ENCODE results near the gene EVI5. TPM values are rescaled to one million over a fixed set of nuclear protein-coding genes. Genes with fewer than 3 reads are reported as not detected.

The EVI5 gene
- total RNA-seq, 1 donor from 2014 or later, result 17.4 TPM

DNA sequence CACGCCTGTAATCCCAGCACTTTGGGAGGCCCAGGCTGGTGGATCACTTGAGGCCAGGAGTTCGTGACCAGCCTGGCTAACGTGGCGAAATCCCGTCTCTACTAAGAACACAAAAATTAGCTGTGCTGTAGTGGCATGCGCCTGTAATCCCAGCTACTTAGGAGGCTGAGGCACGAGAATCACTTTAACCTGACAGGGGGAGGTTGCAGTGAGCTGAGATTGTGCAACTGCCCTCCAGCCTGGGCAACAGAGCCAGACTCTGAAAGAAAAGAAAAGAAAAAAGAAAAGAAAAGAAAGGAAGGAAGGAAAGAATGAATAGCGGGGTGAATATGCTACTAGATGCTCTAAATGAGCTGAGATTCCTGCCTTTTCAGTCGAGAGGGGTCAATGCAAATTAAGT lies 305.3 kb downstream of the EVI5 start:
- no peak for DNase-seq (ENCODE audit: low read depth)
- TF ChIP-seq, protein P1, sequence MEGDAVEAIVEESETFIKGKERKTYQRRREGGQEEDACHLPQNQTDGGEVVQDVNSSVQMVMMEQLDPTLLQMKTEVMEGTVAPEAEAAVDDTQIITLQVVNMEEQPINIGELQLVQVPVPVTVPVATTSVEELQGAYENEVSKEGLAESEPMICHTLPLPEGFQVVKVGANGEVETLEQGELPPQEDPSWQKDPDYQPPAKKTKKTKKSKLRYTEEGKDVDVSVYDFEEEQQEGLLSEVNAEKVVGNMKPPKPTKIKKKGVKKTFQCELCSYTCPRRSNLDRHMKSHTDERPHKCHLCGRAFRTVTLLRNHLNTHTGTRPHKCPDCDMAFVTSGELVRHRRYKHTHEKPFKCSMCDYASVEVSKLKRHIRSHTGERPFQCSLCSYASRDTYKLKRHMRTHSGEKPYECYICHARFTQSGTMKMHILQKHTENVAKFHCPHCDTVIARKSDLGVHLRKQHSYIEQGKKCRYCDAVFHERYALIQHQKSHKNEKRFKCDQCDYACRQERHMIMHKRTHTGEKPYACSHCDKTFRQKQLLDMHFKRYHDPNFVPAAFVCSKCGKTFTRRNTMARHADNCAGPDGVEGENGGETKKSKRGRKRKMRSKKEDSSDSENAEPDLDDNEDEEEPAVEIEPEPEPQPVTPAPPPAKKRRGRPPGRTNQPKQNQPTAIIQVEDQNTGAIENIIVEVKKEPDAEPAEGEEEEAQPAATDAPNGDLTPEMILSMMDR (IDR thresholded peaks at IDR 0.05; ENCODE audit: insufficient read depth, low read length, poor library complexity, severe bottlenecking), result no peak
- peaks cover 75% of the 10 kb centered on the region for H3K27me3 ChIP-seq (ENCODE audit: control insufficient read depth, insufficient read depth, low read length)
- H3K36me3 ChIP-seq (ENCODE audit: control insufficient read depth, insufficient read depth, low read length), result no peaks in the 10 kb centered on the region
- no peak overlapping the region for H3K4me3 ChIP-seq (ENCODE audit: low read depth, low read length)

DNA sequence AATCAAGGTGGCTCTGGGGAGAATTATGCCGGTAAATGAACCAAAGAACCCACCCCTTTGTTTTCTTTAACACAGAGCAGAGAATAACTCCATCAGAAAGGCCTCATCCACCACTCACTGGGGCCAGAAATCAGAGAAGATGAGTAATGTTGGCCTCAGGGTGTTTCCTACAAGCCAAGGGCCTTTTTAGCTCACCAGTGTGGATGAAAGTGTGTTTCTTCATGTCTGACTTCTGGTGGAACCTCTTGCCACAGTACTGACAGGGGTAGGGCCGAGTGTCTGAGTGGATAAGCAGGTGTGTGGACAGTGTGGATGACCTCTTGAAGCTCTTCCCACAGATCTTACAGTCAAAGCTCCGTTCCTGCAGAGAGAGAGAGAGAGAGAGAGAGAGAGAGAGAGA lies 306.5 kb downstream of the EVI5 start:
- peaks cover 67% of the 10 kb centered on the region for H3K27me3 ChIP-seq (ENCODE audit: control insufficient read depth, insufficient read depth, low read length)
- no peaks in the 10 kb centered on the region for H3K36me3 ChIP-seq (ENCODE audit: control insufficient read depth, insufficient read depth, low read length)
- H3K4me3 ChIP-seq (ENCODE audit: low read depth, low read length), result no peak overlapping the region
- TF ChIP-seq, protein P1 (IDR thresholded peaks at IDR 0.05; ENCODE audit: insufficient read depth, low read length, poor library complexity, severe bottlenecking), result no peak
- DNase-seq (ENCODE audit: low read depth), result no peak

DNA sequence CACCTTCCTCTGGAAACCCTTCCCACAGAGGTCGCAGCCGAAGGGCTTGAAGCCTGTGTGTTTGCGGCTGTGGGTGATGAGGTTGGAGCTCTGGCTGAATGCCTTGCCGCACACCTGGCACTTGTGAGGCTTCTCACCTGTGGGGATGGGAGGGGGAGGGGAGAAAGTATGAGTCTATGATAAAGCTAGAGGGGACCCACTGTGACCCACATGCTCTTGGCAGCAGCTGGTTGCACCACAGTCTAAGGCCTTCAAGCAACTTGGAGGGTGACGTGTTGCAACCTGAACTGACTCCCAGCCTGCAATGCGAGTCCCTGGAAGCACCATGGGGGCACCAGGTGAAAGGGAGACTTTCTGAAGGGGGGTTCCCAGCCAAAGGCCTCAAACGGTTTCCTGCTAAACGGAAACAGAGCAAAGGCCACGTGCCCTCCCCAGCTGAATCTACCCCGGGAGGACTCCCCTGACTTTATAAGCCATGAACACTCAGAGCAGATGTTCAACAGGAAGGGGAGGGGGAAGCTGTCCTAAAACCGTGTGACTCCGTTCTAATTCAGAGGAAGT lies 308.8 kb downstream of the EVI5 start:
- peaks cover 49% of the 10 kb centered on the region for H3K27me3 ChIP-seq (ENCODE audit: control insufficient read depth, insufficient read depth, low read length)
- no peak overlapping the region for H3K4me3 ChIP-seq (ENCODE audit: low read depth, low read length)
- no peaks in the 10 kb centered on the region for H3K36me3 ChIP-seq (ENCODE audit: control insufficient read depth, insufficient read depth, low read length)
- TF ChIP-seq, protein P1 (IDR thresholded peaks at IDR 0.05; ENCODE audit: insufficient read depth, low read length, poor library complexity, severe bottlenecking), result no peak
- no peak for DNase-seq (ENCODE audit: low read depth)

DNA sequence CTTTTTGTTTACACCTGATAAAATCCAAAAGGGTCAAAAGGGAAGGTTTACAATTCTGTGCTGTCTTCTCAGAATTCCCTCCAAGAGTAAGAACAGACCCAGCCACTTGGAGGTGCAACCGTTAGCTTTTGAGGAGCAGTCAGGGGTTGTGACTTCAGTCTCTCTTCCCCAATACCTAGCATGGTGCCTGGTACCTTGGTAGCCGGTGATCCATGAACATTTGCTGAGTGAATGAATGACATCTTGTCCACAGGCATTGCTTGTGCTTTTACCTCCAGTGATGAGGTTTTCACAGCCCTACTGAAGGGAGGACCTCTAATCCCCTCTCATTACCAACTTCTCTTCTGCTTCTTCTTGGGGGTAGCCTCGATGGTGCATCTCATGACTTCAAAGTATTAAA lies 309.9 kb downstream of the EVI5 start:
- no peaks in the 10 kb centered on the region for H3K36me3 ChIP-seq (ENCODE audit: control insufficient read depth, insufficient read depth, low read length)
- H3K4me3 ChIP-seq (ENCODE audit: low read depth, low read length), result no peak overlapping the region
- peaks cover 38% of the 10 kb centered on the region for H3K27me3 ChIP-seq (ENCODE audit: control insufficient read depth, insufficient read depth, low read length)
- no peak for DNase-seq (ENCODE audit: low read depth)
- TF ChIP-seq, protein P1 (IDR thresholded peaks at IDR 0.05; ENCODE audit: insufficient read depth, low read length, poor library complexity, severe bottlenecking), result no peak

DNA sequence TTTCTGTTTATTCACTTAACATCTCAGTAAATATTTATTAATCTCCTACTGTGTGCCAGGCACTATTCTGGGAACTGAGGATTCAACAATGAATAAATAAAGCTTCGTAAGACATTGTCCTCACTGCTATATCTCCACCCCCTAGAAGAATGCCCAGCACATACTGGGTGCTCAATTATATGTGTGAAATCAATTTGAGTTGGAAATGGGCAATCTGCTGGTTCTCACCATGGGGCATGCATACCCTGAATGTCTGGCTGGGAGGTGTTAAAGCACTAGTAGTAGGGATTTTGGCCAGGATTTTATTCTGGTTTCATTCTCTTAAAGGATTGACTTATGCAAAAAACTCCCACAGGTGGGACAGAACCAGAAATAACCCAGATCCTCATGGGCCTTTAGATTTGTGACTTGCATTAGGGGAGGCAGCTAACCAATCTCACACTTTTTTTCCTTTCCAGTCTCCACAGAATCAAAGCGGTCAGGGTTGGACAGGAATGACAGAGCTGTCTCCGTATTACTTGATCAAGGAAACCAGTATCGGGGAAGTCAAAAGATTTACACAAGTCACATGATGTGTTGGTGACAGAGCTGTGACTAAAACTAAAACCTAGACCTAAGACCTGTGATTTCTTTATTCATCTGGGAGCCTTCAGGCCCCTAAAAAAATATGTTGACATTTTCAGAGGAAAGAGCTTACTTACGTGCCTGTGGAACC lies 311.0 kb downstream of the EVI5 start:
- Histone ChIP-seq H3K4me3 (ENCODE audit: low read depth, low read length) (no peak overlapping the region), H3K36me3 (ENCODE audit: control insufficient read depth, insufficient read depth, low read length) (no peaks in the 10 kb centered on the region), H3K27me3 (ENCODE audit: control insufficient read depth, insufficient read depth, low read length) (peaks cover 27% of the 10 kb centered on the region)
- TF ChIP-seq, protein P1 (IDR thresholded peaks at IDR 0.05; ENCODE audit: insufficient read depth, low read length, poor library complexity, severe bottlenecking), result no peak
- DNase-seq (ENCODE audit: low read depth), result no peak

DNA sequence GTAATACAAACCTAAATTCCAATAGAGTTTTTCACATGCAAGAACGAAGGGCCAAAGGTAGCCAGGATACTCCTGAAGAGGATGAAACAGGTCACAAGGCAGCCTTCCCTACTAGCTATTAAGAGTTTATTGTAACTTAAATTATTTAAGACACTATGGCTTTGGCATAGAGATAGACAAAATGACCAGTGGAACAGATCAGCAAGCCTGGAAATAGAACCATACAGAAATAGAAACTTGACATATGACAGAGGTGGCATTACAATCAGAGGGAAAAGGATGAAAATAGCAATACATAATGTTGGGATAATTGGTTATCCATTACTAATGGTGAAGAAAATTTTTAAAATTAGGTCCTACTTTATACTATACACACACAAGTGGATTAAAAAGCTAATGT lies 314.7 kb downstream of the EVI5 start:
- Histone ChIP-seq H3K4me3 (ENCODE audit: low read depth, low read length) (no peak overlapping the region), H3K27me3 (ENCODE audit: control insufficient read depth, insufficient read depth, low read length) (peaks cover 11% of the 10 kb centered on the region), H3K36me3 (ENCODE audit: control insufficient read depth, insufficient read depth, low read length) (no peaks in the 10 kb centered on the region)
- DNase-seq (ENCODE audit: low read depth), result no peak
- TF ChIP-seq, protein P1 (IDR thresholded peaks at IDR 0.05; ENCODE audit: insufficient read depth, low read length, poor library complexity, severe bottlenecking), result no peak
